Measurements from ENCODE around the gene MCHR1.
"Not testable (repeated sequence)": the region's sequence is repeated elsewhere in the genome, so short reads cannot be mapped to it uniquely, and the experiment has no call there.

The MCHR1 gene

GRCh38 chr22:40691532-40691931 is 12.2 kb downstream of the MCHR1 start:
- DNase-seq: no peak

- no peak for DNase-seq
These were observed 15.1 kb downstream of the MCHR1 start for GRCh38 chr22:40694411-40694810.

GRCh38 chr22:40701274-40701673 is 22.0 kb downstream of the MCHR1 start:
- no peak for DNase-seq

DNA sequence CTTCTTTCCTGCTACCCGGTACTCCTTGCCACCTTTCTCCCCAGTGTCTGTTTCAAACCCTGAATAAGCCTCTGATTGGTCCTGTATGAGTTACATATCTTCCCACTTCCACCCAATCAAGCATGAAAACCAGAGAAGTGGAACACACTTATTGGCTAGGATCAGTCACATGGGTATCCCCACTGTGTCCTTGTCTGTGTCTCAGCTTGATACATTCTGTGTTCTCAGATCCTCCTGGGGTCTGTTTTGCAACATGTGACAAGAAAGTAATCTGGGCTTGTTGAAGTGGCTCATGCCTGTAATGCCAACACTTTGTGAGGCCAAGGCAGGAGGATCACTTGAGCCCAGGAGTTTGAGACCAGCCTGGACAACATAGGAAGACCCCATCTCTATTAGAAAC is 23.9 kb downstream of the MCHR1 start:
- DNase-seq: no peak

GRCh38 chr22:40703736-40704135 is 24.5 kb downstream of the MCHR1 start:
- no peak for DNase-seq

GRCh38 chr22:40705918-40706682 is 26.8 kb downstream of the MCHR1 start:
- DNase-seq: no peak

DNA sequence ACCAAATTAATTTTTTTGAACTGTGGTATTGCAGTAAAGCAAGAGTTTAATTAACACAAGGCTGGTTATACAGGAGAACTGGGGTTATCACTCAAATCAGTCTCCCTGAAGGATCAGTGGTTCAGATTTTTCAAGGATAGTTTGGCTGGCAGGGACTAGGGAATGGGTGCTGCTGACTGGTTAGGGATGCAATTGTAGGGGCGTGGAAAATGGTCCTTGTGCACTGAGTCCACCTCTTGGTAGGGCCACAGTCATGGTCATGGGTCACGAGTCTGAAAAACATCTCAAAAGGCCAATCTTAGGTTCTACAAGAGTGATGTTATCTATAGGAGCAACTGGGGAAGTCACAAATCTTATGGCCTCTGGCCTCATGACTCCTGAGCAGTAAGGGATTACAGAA is 27.9 kb downstream of the MCHR1 start:
- DNase-seq: no peak

GRCh38 chr22:40708177-40708576 is 28.9 kb downstream of the MCHR1 start:
- DNase-seq: no peak

DNA sequence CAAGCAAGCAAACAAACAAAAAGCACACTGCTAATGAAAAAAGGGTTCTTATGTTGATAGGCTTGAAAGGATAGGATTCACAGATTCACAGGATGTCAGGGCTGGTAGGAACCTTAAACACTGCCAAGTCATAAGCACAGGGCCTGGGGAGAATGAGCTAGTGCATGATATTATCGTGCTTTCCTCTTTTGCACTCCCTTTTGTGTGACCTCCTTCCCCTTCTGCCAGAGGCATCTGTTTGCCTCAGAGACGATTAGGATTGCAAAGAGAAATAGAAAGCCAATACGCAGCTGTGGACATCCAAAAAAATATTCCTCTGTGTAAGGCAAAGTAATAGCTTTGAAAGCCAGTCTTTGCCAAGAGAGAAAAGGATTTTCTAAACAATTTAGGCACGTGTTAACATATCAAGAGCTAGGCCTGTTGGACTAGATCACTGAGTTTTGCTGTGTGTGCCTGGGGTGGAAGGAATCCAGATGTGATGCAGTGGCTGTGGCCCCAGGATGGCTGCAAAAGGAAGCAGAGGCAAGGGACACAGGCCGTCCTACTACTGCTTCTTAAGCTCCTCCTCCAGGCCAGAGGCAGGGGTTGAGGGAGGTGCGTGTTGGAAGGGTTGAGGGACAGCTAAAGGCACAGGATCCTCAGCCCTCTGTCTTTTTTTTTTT is 30.6 kb downstream of the MCHR1 start:
- DNase-seq: no peak

GRCh38 chr22:40712311-40712710 is 33.0 kb downstream of the MCHR1 start:
- no peak for DNase-seq

DNA sequence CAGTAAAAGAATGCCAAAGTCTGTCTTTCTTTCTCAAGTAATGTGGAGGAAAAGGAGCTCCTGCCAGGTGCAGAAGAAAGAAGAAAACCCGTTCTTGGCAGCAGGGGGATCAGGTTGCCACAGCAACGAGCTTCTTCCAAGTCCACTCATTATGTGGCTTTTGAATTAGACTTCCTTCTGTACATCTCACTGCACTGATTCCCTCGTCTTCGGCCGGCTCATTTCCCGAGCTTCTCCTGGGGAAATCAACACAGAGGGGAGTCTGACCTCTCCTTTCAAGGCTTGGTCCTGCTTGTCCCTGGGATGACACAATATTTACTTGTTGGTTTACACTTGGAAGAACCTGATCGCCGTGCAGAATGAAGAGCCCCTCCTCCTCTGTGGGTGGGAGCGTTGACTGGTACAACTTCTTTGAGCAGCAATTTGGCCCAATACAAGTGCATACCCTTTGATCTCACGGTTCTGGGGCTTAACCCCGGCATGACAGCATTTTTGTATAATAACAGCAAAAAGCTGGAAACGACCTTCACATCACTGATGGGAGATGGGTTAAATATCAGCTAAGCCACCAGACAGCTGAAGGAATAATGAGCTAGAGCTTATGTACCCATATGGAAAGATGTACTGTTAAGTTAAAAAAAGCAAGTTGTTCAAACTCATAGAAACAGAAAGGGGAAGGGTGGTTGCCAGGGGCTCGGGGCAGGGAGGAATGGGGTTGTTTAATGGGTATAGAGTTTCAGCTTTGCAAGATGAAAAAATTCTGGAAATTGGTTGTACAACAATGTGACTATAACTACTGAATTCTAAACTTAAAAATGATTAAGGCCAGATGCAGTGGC is 35.4 kb downstream of the MCHR1 start:
- no peak for DNase-seq

- DNase-seq: no peak
These were observed 36.8 kb downstream of the MCHR1 start for GRCh38 chr22:40716116-40716515.

- DNase-seq: not testable (repeated sequence)
These were observed 38.4 kb downstream of the MCHR1 start for GRCh38 chr22:40717657-40718056.

GRCh38 chr22:40718250-40719204 is 39.2 kb downstream of the MCHR1 start:
- DNase-seq: no peak

DNA sequence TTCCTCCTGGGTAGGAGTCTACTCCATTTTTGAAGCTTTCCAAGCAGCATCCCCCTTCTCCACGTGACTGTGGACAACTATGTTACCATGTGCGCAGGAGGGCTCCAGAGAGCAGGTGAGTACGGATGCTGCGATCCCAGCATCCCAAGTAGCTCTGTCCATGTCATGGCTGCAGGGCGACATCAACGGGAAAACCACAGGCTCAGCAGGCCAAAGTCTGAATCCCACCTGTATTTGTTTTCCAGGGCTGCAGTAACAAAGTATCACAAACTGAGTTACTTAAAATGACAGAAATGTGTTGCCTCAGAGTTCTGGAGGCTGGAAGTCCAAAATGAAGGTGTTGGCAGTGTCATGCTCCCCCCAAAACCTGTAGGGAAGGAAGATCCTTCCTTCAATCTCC is 40.3 kb downstream of the MCHR1 start:
- no peak for DNase-seq

DNA sequence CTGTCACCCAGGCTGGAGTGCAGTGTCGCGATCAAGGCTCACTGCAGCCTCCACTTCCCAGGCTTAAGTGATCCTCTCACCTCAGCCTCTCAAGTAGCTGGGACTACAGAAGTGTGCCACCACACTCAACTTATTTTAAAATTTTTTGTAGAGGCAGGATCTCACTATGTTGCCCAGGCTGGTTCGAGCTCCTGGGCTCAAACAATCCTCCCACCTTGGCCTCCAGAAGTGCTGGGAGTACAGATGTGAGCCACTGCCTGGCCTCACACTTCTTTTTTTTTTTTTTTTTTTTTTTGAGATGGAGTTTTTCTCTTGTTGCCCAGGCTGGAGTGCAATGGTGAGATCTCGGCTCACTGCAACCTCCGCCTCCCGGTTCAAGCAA is 40.9 kb downstream of the MCHR1 start:
- DNase-seq: not testable (repeated sequence)

- no peak for DNase-seq
These were observed 41.4 kb downstream of the MCHR1 start for GRCh38 chr22:40720538-40721256.

DNA sequence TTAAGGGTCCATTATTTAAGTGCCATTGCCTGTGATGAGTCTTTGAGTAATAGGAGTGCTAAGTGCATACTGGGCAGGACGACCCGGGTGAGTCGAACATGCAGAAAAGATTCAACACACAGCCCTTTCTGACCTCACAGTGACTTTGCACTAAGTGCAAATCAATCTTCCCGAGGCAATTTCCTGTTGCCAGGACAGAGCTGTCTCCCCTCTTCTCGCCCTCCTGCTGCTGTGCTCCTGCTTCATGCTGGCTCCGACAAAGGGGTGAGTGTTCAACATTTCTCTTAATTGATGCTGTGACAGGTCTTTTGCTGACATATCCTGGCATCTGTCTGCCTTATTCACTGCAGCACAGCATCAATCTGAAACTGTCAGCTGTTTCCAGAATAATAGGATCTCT is 42.0 kb downstream of the MCHR1 start:
- DNase-seq: no peak

- no peak for DNase-seq
These were observed 44.2 kb downstream of the MCHR1 start for GRCh38 chr22:40723396-40723933.

DNA sequence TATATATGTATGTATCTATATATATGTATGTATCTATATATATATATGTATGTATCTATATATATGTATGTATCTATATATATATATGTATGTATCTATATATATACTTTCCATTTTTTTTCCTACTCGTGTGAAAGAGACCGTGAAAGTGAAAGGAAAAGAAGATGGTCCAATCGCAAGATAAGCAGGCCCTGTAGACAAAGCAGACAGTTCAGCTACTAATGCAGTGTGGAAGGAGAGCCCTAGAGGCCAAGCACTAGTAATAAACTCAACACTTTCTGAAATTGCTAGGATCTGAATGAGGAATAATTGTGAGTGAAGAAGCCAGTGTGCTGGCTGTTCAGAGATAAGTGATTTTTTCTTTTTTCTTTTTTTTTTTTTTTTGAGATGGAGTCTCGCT is 47.2 kb downstream of the MCHR1 start:
- DNase-seq: no peak

All from activated CD4-positive, CD25-positive, alpha-beta regulatory T cell treated with anti-CD3 and anti-CD28 coated beads, Interleukin-2, amount 50 U/mL, for 72 hours (primary cell).